ENCODE data around the gene EHBP1L1. TPM values are rescaled to one million over a fixed set of nuclear protein-coding genes. Genes with fewer than 3 reads are reported as not detected.

Gene EHBP1L1
- total and polyA plus RNA-seq, 8 donors, result 28.5 to 133 (median 36.0) TPM

GRCh38 chr11:65629579-65629978 is 53.7 kb downstream of the EHBP1L1 start:
- Histone ChIP-seq H3K4me1 (peaks cover 0 to 7% of the 10 kb centered on the region in 2 donors), H3K27ac (no peak overlapping the region), H3K4me3 (no peak overlapping the region), H3K27me3 (no peaks in the 10 kb centered on the region), H3K9me3 (no peaks in the 10 kb centered on the region), H3K36me3 (peaks cover 0 to 100% of the 10 kb centered on the region in 2 donors)
- DNase-seq, result peak in 1 of 4 donors; percentile 70
- intact Hi-C loops (cut with DNase I), result loop anchor here in 1 of 2 donors (10.0 kb wide), 1 partner anchor 75 kb away; no protein-coding TSS in a partner anchor
- TF ChIP-seq, protein P1, sequence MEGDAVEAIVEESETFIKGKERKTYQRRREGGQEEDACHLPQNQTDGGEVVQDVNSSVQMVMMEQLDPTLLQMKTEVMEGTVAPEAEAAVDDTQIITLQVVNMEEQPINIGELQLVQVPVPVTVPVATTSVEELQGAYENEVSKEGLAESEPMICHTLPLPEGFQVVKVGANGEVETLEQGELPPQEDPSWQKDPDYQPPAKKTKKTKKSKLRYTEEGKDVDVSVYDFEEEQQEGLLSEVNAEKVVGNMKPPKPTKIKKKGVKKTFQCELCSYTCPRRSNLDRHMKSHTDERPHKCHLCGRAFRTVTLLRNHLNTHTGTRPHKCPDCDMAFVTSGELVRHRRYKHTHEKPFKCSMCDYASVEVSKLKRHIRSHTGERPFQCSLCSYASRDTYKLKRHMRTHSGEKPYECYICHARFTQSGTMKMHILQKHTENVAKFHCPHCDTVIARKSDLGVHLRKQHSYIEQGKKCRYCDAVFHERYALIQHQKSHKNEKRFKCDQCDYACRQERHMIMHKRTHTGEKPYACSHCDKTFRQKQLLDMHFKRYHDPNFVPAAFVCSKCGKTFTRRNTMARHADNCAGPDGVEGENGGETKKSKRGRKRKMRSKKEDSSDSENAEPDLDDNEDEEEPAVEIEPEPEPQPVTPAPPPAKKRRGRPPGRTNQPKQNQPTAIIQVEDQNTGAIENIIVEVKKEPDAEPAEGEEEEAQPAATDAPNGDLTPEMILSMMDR (IDR thresholded peaks at IDR 0.05), result no peak
- ATAC-seq, result no peak

- H3K9me3 ChIP-seq, result no peaks in the 10 kb centered on the region
- H3K4me3 ChIP-seq, result no peak overlapping the region
- intact Hi-C loops (cut with DNase I), result no loop called here
- no peak for DNase-seq
- no peak overlapping the region for H3K27ac ChIP-seq
- peaks cover 0 to 100% of the 10 kb centered on the region in 2 donors for H3K36me3 ChIP-seq
- H3K27me3 ChIP-seq, result no peaks in the 10 kb centered on the region
- peaks cover 0 to 7% of the 10 kb centered on the region in 2 donors for H3K4me1 ChIP-seq
- ATAC-seq, result no peak
- TF ChIP-seq, protein P1 (IDR thresholded peaks at IDR 0.05), result no peak
Measured at GRCh38 chr11:65630215-65630614, 54.4 kb downstream of the EHBP1L1 start.

DNA sequence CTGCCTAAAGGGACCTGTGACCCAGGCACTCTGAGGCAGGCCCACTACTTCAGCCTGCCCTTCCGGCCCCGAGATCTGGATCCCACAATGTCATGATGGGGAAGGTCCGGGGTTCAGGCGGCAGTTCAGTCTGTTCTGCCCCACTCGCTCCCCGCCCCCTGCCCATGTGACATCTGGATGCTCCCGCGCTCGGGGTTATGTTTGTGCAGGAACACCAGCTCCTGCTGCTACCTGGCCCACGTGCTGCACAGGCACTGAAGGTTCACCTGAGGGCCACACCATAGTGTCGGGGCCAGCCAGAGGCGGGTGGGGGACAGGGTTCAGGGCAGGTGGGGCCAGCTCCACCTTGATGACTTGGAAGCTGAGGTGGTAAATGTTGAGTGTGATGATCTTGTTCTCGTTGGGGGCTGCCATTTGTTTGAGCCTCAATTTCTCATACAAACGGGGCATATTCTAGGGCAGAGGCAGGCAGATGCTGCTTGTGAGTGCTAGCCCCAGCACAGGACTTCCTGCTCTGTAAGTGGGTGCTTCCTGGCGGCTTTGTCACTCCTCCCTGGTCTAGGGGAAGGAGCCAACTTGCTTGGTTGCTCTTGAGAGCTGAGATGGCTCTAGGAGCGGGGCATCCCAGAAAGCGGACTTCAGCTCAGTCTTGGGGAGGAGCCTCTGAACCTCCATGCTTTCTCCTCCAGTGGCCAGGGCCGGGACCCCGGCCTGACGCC is 57.7 kb downstream of the EHBP1L1 start:
- Histone ChIP-seq H3K9me3 (no peaks in the 10 kb centered on the region), H3K27me3 (no peaks in the 10 kb centered on the region), H3K4me1 (peaks cover 6 to 15% of the 10 kb centered on the region in 2 donors), H3K27ac (no peak overlapping the region), H3K4me3 (no peak overlapping the region), H3K36me3 (peaks cover 0 to 88% of the 10 kb centered on the region in 2 donors)
- intact Hi-C loops (cut with DNase I), result no loop called here
- DNase-seq (peak in 1 of 4 donors; percentile 77), ATAC-seq (no peak)
- TF ChIP-seq, protein P1 (IDR thresholded peaks at IDR 0.05), result no peak

DNA sequence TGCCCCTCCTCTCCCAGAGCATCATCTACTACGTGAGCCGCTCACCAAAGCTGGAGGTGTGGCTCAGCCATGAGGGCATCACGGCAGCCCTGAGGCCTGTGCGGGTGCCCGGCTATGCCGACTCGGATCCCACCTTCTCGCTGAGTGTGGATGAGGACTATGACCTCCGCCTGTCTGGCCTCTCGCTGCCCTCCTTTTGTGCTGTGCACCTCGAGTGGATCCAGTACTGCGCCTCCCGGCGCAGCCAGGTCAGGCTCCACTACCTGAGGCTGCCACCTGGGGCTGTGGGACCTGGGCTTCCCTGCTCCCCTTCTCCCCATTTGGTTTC is 58.2 kb downstream of the EHBP1L1 start:
- intact Hi-C loops (cut with DNase I), result no loop called here
- DNase-seq (no peak), ATAC-seq (no peak)

DNA sequence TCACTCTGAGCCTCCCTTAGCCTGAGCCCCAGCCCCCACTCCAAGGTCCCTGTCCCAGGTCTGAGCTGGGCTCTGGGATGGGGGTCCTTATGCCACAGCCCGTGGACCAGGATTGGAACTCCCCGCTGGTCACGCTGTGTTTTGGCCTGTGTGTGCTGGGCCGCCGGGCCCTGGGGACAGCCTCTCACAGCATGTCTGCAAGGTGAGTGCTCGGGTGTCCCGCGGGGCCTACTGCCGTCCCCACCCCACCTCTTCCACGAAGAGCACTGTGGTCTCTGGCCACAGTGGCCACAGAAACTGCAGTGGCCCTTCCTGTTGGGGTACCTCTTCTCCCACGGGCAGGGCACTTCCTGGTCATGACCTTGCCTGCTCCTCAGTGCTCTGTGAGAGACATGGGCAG is 58.6 kb downstream of the EHBP1L1 start:
- TF ChIP-seq, protein P1 (IDR thresholded peaks at IDR 0.05), result no peak
- no peak for ATAC-seq
- no peak overlapping the region for H3K4me3 ChIP-seq
- peaks cover 11 to 24% of the 10 kb centered on the region in 2 donors for H3K4me1 ChIP-seq
- H3K36me3 ChIP-seq, result peaks cover 0 to 79% of the 10 kb centered on the region in 2 donors
- no peaks in the 10 kb centered on the region for H3K27me3 ChIP-seq
- H3K9me3 ChIP-seq, result no peaks in the 10 kb centered on the region
- H3K27ac ChIP-seq, result no peak overlapping the region
- no peak for DNase-seq
- intact Hi-C loops (cut with DNase I), result no loop called here

More for the DNA sequence above, 58.2 kb downstream of the EHBP1L1 start:
- Histone ChIP-seq H3K27me3 (no peaks in the 10 kb centered on the region), H3K4me1 (peaks cover 11 to 20% of the 10 kb centered on the region in 2 donors), H3K36me3 (peaks cover 0 to 83% of the 10 kb centered on the region in 2 donors), H3K27ac (no peak overlapping the region), H3K9me3 (no peaks in the 10 kb centered on the region), H3K4me3 (no peak overlapping the region)
- TF ChIP-seq, protein P1 (IDR thresholded peaks at IDR 0.05), result no peak
